Measurements from ENCODE around the gene SF3A1. TPM values are rescaled to one million over a fixed set of nuclear protein-coding genes. Genes with fewer than 3 reads are reported as not detected.

Gene SF3A1
- total and polyA plus RNA-seq, 2 donors (not counting 1 experiment from before 2014, with no cell fraction given), result 92.1 to 283 TPM

GRCh38 chr22:30392661-30393321 lies 36.1 kb upstream of the SF3A1 start:
- peaks cover 0 to 6% (median 0%) of the 10 kb centered on the region in 3 donors for H3K9me3 ChIP-seq (ENCODE audit: control extremely low read depth in 1 of 3, control insufficient read depth in 2 of 3, insufficient read depth in 1 of 3, low read length in 2 of 3)
- H3K27ac Mint-ChIP-seq, result peak overlapping the region; percentile 68

More at GRCh38 chr22:30392661-30393321, 36.1 kb upstream of the SF3A1 start:
- no peaks in the 10 kb centered on the region for H3K9me3 Mint-ChIP-seq (ENCODE audit: insufficient read depth)
- H3K4me3 ChIP-seq (ENCODE audit: control extremely low read depth in 1 of 5, extremely low read depth in 1 of 5, insufficient read depth in 1 of 5, low read depth in 2 of 5, low read length in 4 of 5), result no peak overlapping the region
- peak overlapping the region; percentile 33 for H3K4me2 ChIP-seq (replicated peaks; ENCODE audit: low read depth, low read length, poor library complexity, severe bottlenecking)
- no peaks in the 10 kb centered on the region for H3K36me3 ChIP-seq (replicated peaks in 1 of 2; ENCODE audit: control extremely low read depth in 1 of 2, control insufficient read depth in 1 of 2, extremely low read depth in 1 of 2, insufficient read depth in 2 of 2, low read length in 1 of 2)
- no peak overlapping the region for H3K4me3 Mint-ChIP-seq
- no peak for TF ChIP-seq CTCF (IDR thresholded peaks at IDR 0.05)
- no peak for TF ChIP-seq EZH2 (IDR thresholded peaks at IDR 0.05; ENCODE audit: borderline replicate concordance, insufficient read depth, low read depth, low read length, poor library complexity, severe bottlenecking)
- H3K79me2 ChIP-seq (ENCODE audit: control insufficient read depth, insufficient read depth, low read length), result no peaks in the 10 kb centered on the region
- peaks cover 0 to 22% (median 15%) of the 10 kb centered on the region in 4 experiments for H3K27me3 ChIP-seq (replicated peaks in 1 of 4; ENCODE audit: control extremely low read depth in 1 of 4, control insufficient read depth in 3 of 4, insufficient read depth in 4 of 4, low read length in 3 of 4)
- no peak for DNase-seq
- no peak overlapping the region for H3K27ac ChIP-seq (ENCODE audit: low read length in 2 of 2)
- ChIA-PET POLR2A (interaction anchor here (0.7 kb wide), 1 partner anchor 34 kb away, joined by 3 read pairs; no protein-coding TSS in a partner anchor), CTCF (interaction anchor here (1.0 to 19.9 kb wide), 9 partner anchors 9 to 115 kb away, joined by 3 to 510 read pairs (median 4); partner anchors contain the start of genes CASTOR1 and MTFP1)
- peaks cover 35% of the 10 kb centered on the region for H3K4me1 Mint-ChIP-seq
- intact Hi-C loops (cut with micrococcal nuclease), result loop anchor here (10.0 kb wide), 1 partner anchor 202 kb away; the partner anchor contains the start of gene PES1
- no peaks in the 10 kb centered on the region for H4K20me1 ChIP-seq (ENCODE audit: control insufficient read depth, insufficient read depth, low read length, poor library complexity, severe bottlenecking)
- H3K9ac ChIP-seq (ENCODE audit: low read length), result no peak overlapping the region
- no peak for ATAC-seq (ENCODE audit: low read depth)
- 87% methylated on average over 3 of the region's 9 CpGs for WGBS (ENCODE audit: insufficient coverage)
- H2AFZ ChIP-seq (ENCODE audit: insufficient read depth, low read depth, low read length, poor library complexity, severe bottlenecking), result peak overlapping the region; percentile 55
- H3K27me3 Mint-ChIP-seq, result peaks cover 29% of the 10 kb centered on the region
- H3K4me1 ChIP-seq (ENCODE audit: control insufficient read depth in 2 of 2, insufficient read depth in 2 of 2, low read length in 2 of 2), result peaks cover 32 to 39% of the 10 kb centered on the region in 2 donors

All from B cell (primary cell).